ENCODE results near the gene DNER. TPM values are rescaled to one million over a fixed set of nuclear protein-coding genes. Genes with fewer than 3 reads are reported as not detected.

DNER gene
- polyA plus RNA-seq, 2 of the 4 experiments (the other 2 are of a cell fraction): 0.34 to 4.2 TPM

DNA sequence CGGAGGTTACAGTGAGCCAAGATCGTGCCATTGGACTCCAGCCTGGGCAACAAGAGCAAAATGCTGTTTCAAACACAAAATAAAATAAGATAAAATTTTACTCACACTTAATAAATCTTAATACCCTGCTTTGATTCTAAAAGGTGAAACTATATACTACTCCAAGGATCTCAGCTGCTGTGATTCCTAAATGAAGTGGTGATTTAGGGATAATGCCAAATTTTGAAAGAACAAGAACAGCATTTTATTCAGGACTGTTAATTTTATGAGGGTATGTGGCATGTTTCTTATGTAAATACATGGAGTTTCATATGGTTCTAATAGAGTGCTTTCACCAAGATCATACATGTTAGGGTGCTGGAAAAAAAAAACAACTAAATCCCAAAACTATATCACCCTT, 243.6 kb downstream of the DNER start:
- 77% methylated on average over 2 of the region's 2 CpGs for WGBS (ENCODE audit: missing lambda C conversion rate)
- no peak for FAIRE-seq
- Histone ChIP-seq H3K4me3 (no peak overlapping the region), H3K9me3 (no peaks in the 10 kb centered on the region), H3K4me2 (no peak overlapping the region), H3K4me1 (peaks cover 6% of the 10 kb centered on the region; the same call in 2 of the 3 replicates), H3K27ac (no peak overlapping the region)
- TF ChIP-seq MYC (IDR thresholded peaks at IDR 0.05; ENCODE audit: borderline replicate concordance, low read length) (no peak), BCL3 (IDR thresholded peaks at IDR 0.05) (no peak), PBX3 (IDR thresholded peaks at IDR 0.05) (no peak), HOXA7 (CRISPR knock-in tag; IDR thresholded peaks at IDR 0.05) (no peak), NFE2L2 (conservative IDR thresholded peaks at IDR 0.05; ENCODE audit: low read length) (no peak), SMC3 (IDR thresholded peaks at IDR 0.05) (no peak), CTCF (IDR thresholded peaks at IDR 0.05) (no peak), PHF8 (IDR thresholded peaks at IDR 0.05; ENCODE audit: borderline replicate concordance, low read depth) (no peak), CHD2 (IDR thresholded peaks at IDR 0.05; ENCODE audit: low read length, partially characterized antibody) (no peak), CHD4 (IDR thresholded peaks at IDR 0.05; ENCODE audit: borderline replicate concordance) (no peak), KDM1A (IDR thresholded peaks at IDR 0.05; ENCODE audit: low read depth) (no peak), RCOR1 (IDR thresholded peaks at IDR 0.05; ENCODE audit: low read depth, low read length) (no peak), FOSB (CRISPR knock-in tag; IDR thresholded peaks at IDR 0.05) (no peak)
- TF ChIP-seq, protein P1, sequence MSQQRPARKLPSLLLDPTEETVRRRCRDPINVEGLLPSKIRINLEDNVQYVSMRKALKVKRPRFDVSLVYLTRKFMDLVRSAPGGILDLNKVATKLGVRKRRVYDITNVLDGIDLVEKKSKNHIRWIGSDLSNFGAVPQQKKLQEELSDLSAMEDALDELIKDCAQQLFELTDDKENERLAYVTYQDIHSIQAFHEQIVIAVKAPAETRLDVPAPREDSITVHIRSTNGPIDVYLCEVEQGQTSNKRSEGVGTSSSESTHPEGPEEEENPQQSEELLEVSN (IDR thresholded peaks at IDR 0.05; ENCODE audit: borderline replicate concordance, low read depth): no peak
- no peak for ATAC-seq
- CTCF ChIA-PET: no interaction called here
- POLR2A ChIA-PET: no interaction called here
- DNase-seq (ENCODE audit: low read depth in 1 of 2, low spot score in 1 of 2): no peak

- DNase-seq (ENCODE audit: low read depth in 1 of 2, low spot score in 1 of 2): no peak
- no peak for FAIRE-seq
- TF ChIP-seq MAZ (IDR thresholded peaks at IDR 0.05; ENCODE audit: borderline replicate concordance, low read depth, low read length): no peak
- no peak for TF ChIP-seq CEBPB (IDR thresholded peaks at IDR 0.05)
- no peak for TF ChIP-seq CBX2 (IDR thresholded peaks at IDR 0.05; ENCODE audit: borderline replicate concordance, low read depth)
- no peak for TF ChIP-seq USF2 (IDR thresholded peaks at IDR 0.05)
- TF ChIP-seq, protein P2, sequence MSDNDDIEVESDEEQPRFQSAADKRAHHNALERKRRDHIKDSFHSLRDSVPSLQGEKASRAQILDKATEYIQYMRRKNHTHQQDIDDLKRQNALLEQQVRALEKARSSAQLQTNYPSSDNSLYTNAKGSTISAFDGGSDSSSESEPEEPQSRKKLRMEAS (IDR thresholded peaks at IDR 0.05): no peak
- no peak for TF ChIP-seq POLR2A (IDR thresholded peaks at IDR 0.05; ENCODE audit: low read length)
- no peak for TF ChIP-seq TFCP2L1 (CRISPR knock-in tag; IDR thresholded peaks at IDR 0.05)
- TF ChIP-seq CHD2 (IDR thresholded peaks at IDR 0.05; ENCODE audit: low read length, partially characterized antibody): no peak
- TF ChIP-seq RFX5 (IDR thresholded peaks at IDR 0.05): no peak
- no peak for TF ChIP-seq HOXB13 (CRISPR knock-in tag; IDR thresholded peaks at IDR 0.05; ENCODE audit: low read depth)
- TF ChIP-seq ZFP36 (IDR thresholded peaks at IDR 0.05; ENCODE audit: borderline replicate concordance, partially characterized antibody): no peak
- TF ChIP-seq MAFK (IDR thresholded peaks at IDR 0.05; ENCODE audit: partially characterized antibody): no peak
- TF ChIP-seq ESRRA (IDR thresholded peaks at IDR 0.05; ENCODE audit: borderline replicate concordance, low read length): no peak
- Histone ChIP-seq H3K9me3 (no peaks in the 10 kb centered on the region), H3K4me2 (no peak overlapping the region), H3K27ac (no peak overlapping the region), H3K4me3 (no peak overlapping the region), H3K4me1 (no peaks in the 10 kb centered on the region)
- CTCF ChIA-PET: no interaction called here
- no peak for ATAC-seq
- WGBS (ENCODE audit: missing lambda C conversion rate): 71% methylated on average over 7 of the region's 7 CpGs
- POLR2A ChIA-PET: no interaction called here
Measured at GRCh38 chr2:229467783-229468182, 246.6 kb downstream of the DNER start.
